GM12874 (cell line): ENCODE results near the gene SRRM4.

Experiments
- TF ChIP-seq, protein P1 (sequence below): IDR thresholded peaks from 2 replicates; pipeline ENCODE4 v1.5.1; 2011; ENCODE audit warnings: low read depth, mild to moderate bottlenecking, control low read depth, low read length, moderate library complexity; ENCODE audit not compliant: insufficient read depth

SRRM4 gene

DNA sequence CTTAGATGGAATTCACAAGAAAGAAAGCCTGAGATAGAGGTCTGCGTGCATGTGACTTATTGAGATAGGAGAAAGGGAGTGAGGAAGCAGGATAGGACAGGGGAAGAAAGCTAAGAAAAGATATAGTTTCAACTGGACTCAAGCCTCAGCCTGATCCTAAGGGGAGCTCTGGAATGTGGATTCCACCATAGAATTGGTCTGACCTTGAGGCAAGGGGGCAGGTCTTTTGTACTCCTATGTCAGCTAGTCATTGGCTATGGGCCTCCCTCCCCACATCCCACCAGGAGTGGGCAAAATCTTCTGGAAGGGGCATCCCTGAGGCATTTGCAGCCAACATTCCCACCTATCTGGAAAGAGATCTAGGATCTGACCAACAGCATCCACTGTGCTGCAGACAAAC is 108.9 kb downstream of the SRRM4 start:
- TF ChIP-seq, protein P1, sequence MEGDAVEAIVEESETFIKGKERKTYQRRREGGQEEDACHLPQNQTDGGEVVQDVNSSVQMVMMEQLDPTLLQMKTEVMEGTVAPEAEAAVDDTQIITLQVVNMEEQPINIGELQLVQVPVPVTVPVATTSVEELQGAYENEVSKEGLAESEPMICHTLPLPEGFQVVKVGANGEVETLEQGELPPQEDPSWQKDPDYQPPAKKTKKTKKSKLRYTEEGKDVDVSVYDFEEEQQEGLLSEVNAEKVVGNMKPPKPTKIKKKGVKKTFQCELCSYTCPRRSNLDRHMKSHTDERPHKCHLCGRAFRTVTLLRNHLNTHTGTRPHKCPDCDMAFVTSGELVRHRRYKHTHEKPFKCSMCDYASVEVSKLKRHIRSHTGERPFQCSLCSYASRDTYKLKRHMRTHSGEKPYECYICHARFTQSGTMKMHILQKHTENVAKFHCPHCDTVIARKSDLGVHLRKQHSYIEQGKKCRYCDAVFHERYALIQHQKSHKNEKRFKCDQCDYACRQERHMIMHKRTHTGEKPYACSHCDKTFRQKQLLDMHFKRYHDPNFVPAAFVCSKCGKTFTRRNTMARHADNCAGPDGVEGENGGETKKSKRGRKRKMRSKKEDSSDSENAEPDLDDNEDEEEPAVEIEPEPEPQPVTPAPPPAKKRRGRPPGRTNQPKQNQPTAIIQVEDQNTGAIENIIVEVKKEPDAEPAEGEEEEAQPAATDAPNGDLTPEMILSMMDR: no peak

DNA sequence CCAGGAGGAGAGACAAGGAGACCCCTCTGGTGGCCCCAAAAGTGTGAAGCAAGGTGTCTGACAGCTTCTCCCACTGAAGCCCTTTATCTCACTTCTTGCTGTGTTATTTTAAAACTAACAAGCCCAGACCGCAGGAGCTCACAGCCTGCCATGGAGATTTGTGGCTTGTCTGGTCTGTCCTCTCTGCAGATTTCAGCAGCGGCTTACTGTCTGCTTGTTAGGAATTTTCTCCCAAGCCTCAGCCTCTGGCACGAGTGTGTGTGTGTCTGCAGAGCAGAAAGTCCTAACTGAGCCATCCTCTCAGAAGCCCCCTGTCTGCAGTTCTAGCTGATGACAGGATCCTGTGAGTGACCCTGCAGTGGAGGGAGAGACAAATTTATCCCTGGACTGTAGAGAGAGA is 109.5 kb downstream of the SRRM4 start:
- TF ChIP-seq, protein P1: no peak

DNA sequence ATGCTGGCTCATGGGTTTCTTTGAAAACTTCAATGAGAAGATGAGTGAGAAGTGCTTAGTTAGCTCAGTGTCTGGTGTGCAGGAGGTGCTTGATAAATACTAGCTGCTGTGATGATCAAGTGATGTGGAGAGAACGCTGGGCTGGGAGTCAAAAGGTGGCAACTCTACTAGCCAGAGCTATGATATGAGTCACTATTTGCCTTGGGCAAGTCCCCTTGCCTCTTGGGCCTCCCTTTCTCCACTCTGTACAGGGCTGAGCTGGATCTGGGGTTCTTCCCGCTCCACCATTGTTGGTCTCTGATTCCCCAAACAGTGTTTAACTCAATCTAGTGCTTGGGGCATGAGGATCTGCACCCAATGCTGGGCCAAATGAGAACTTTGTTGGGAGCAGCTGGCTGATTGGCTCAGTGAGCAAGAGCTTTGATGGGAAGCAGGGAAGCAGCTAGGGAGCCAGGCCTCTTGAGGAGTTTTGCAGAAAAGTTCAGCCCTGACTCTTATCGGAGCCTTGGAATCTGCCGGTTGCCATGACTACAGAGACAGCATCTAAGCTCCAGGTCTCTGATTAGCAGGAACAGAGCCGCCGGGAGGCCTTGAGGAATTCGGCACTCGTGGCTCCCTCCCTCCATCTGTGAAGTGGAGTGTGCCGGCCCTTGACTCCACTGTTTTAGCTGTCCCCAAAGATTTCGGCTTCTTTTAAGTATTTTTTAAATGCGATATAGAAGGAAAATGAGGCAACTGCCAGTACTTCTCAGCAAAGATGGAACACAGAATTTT is 115.3 kb downstream of the SRRM4 start:
- TF ChIP-seq, protein P1: no peak

DNA sequence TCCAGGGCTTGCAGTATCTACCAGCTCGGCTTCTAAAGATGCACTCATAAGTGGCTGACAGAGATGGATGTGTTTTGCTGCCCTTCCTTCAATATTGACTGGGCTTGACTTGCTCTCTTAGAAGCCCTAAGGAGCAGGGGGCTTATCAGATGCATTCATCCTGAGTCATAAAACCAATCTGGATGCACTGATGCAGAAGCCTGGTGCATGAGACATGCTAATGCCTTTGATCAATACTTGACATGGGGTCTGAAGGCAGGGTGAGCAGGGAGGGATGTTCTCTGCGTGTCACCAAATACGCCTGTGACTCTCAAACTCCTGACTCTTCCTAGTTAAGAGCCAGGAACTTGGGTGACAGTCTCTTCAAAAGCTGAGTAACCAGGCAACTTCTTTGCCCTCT is 119.6 kb downstream of the SRRM4 start:
- TF ChIP-seq, protein P1: no peak

DNA sequence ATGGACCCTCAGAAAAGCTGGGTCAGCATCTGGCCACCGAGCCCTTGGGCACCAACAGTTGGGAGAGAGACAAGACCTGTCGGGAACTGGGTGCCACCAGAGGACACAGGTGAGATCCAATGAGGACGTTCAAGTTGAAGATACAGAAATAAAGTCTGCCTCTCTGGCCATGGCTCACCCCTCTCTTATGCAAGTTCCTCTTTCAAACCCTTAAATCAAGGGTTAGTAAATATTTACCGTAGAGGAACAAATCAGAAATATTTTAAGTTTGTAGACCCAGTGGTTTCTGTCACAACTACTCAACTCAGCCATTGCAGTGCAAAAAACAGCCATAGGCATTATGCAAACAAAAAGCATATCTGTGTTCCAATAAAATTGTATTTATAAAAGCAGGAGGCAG is 120.9 kb downstream of the SRRM4 start:
- TF ChIP-seq, protein P1: no peak

DNA sequence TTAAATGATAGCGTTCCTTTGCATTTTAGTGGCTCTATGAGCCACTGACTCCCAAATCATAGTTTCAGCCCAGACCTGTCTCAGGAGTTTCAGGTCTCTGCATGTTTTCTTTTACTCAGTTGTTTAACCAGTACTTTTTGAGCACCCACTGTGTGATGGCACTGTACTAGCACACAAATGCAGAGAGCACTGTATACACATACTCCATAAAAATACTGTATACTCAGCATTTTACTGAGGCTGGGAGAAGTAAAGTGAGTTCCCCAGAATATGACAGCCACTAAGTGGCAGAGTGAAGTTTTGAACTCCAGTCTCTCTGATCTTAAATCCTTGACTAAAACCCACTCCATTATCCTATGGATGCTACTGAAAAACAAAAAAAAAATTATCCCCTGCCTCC is 121.4 kb downstream of the SRRM4 start:
- TF ChIP-seq, protein P1: no peak

DNA sequence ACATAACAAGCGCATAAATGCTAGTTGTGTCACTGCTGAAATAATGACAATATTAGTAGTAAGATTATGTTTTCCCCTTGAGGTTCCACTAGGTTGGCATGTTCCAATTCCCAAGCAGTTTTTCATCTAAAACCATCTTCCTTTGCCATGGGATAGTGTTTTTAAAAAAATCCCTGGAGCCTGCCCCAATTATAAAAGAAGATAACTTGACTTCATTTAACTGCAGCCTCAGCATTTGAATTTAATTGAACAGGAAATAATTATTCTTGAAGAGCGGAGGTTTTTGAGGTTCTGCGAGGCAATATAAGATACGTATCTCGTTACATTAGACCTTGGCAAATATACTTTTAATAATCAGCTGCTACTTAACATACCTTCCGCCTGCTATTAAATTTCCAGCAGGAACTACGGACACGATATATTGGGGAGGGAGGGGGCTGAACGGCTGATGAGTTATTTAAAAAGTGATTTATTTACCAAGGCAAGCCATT is 132.2 kb downstream of the SRRM4 start:
- TF ChIP-seq, protein P1: no peak

DNA sequence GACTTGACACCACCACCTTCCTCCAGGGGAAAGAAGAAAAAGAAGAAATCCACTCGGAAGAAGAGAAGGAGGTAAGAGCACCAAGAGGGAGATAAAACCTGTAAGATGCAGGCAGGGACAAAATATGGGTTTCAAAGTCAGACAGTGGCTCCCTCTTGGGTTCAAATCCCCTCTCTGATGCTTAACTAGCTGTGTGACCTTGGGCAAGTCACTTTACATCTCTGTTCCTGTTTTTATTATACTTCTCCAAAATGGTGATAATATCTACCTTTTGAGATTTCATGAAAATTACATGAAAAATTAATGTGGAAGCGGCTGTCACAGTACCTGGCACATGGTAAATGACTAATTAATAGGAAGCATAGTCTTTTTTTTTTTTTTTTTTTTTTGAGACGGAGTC is 133.0 kb downstream of the SRRM4 start:
- TF ChIP-seq, protein P1: no peak
